Peyer's patch (tissue), 4 donors: ENCODE measurements around the gene STAU1.

Experiments used
- CTCF ChIP-seq, 6 experiments: fragments of 450-650 bp in 4 of 6; fragments of 200-600 bp in 2 of 6; sonication (generic) in 1 of 6; IDR thresholded peaks; one replicate each; pipeline ENCODE4 v1.5.1; 2017 to 2019; ENCODE audit warnings: antibody characterized with exemption in 6 of 6, mild to moderate bottlenecking in 3 of 6, moderate library complexity in 1 of 6
- POLR2A ChIP-seq, 2 donors: fragments of 450-650 bp; IDR thresholded peaks; one replicate each; pipeline ENCODE4 v1.5.1; 2017; ENCODE audit warnings: antibody characterized with exemption in 2 of 2, mild to moderate bottlenecking in 2 of 2, moderate library complexity in 2 of 2

- TF ChIP-seq CTCF (IDR thresholded peaks at IDR 0.05) (no peak), POLR2A (IDR thresholded peaks at IDR 0.05) (no peak)
Measured at GRCh38 chr20:49103019-49103418, 85.1 kb downstream of the STAU1 start.
